Peyer's patch (tissue), 4 donors: ENCODE measurements around the gene ARHGAP26. TPM values are rescaled to one million over a fixed set of nuclear protein-coding genes. Genes with fewer than 3 reads are reported as not detected.
A peak's percentile ranks its signal among the peaks of the same experiment; 100 is the strongest.

Source experiments
- DNase-seq, 3 donors: peaks; one replicate each; pipeline ENCODE4 v3.0.0-alpha.2; 2017 to 2019
- H3K27ac ChIP-seq, 4 donors: fragments of 200-600 bp; sonication (generic); one replicate each; pipeline ENCODE4 v1.5.1; 2016 to 2019
- H3K27me3 ChIP-seq, 2 donors: fragments of 200-600 bp; sonication (generic); one replicate each; pipeline ENCODE4 v1.5.1; 2019
- H3K36me3 ChIP-seq, 3 donors: fragments of 200-600 bp; sonication (generic); one replicate each; pipeline ENCODE4 v1.5.1; 2016 to 2019
- H3K4me1 ChIP-seq, 4 donors: fragments of 200-600 bp; sonication (generic); one replicate each; pipeline ENCODE4 v1.5.1; 2016 to 2019
- H3K4me3 ChIP-seq, 4 donors: fragments of 200-600 bp; sonication (generic); 1 replicate in 3 of 4; 2 replicates in 1 of 4; pipeline ENCODE4 v1.5.1; 2016 to 2019; ENCODE audit warnings: mild to moderate bottlenecking in 1 of 4
- H3K9me3 ChIP-seq, 4 donors: fragments of 200-600 bp; sonication (generic); one replicate each; pipeline ENCODE4 v1.5.1; 2016 to 2019; ENCODE audit warnings: mild to moderate bottlenecking in 1 of 4
- POLR2A ChIP-seq, 2 donors: fragments of 450-650 bp; IDR thresholded peaks; one replicate each; pipeline ENCODE4 v1.5.1; 2017; ENCODE audit warnings: antibody characterized with exemption in 2 of 2, mild to moderate bottlenecking in 2 of 2, moderate library complexity in 2 of 2
- total RNA-seq, 4 donors: library from RNA; depleted of rRNA; stranded (reverse); fragments of >200 nt; gene quantifications; one replicate each; pipeline ENCODE4 v1.1.0, GENCODE V29; 2016
- TF ChIP-seq, protein P1 (sequence below), 6 experiments: fragments of 450-650 bp in 4 of 6; fragments of 200-600 bp in 2 of 6; sonication (generic) in 1 of 6; IDR thresholded peaks; one replicate each; pipeline ENCODE4 v1.5.1; 2017 to 2019; ENCODE audit warnings: antibody characterized with exemption in 6 of 6, mild to moderate bottlenecking in 3 of 6, moderate library complexity in 1 of 6

The ARHGAP26 gene
- total RNA-seq, 4 donors from 2014 or later: 60.1 to 180 (median 126) TPM

DNA sequence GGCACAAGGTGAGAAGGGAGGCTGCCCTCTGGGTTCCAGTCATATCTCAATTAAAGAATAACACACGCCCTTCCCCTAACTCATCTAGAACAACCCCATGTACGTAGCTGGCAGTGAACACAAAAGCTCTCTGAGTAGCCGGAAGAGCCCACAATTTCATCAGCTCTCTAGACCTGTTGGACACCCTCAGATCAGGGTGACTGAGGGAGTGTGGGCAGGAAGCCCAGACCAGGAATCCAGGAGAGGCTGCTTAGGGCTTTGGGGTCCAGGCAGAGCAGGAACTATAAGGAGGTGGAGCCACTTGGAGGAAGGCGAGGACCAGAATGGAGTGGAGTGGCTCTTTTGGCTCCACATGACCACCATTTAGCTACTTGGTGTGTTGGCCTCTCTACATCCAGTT lies 395.9 kb downstream of the ARHGAP26 start:
- peak overlapping the region in 1 of 4 donors; percentile 62 for H3K27ac ChIP-seq

DNA sequence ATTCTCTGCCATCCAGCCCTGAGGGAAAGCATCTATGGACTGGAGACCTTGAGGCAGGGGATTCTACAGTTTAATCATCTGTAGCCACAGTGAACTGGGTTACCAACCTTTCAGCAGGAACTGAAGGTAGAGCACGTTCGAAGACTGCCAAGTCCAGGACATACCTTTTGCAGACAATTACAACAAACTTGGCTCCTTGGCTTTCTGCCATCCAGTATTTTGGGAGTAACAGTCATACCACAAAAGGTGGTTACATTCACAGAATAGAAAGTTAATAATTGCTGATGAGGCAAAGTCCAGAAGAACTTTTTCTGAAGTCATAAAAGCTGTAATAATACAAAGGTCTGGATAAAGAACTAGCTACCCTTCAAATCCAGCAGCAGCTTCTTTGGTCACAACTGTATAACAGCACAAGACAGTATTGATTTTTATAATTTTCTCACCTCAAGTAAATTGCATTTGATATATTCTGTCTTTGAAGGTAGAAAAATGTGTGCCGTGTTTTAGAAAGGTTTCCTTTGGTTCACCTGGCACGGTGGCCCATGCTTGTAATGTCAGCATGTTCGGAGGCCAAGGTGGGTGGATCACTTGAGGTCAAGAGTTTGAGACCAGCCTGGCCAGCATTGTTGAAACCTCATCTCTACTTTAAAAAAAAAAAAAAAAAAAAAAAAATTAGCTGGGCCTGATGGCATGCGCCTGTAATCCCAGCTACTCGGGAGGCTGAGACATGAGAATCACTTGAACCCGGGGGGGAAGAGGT lies 396.7 kb downstream of the ARHGAP26 start:
- peak in 1 of 3 donors; percentile 53 for DNase-seq
- Histone ChIP-seq H3K27ac (peak overlapping the region in 1 of 4 donors; percentile 62), H3K4me1 (peaks cover 0 to 17% (median 0%) of the 10 kb centered on the region in 4 donors), H3K27me3 (no peaks in the 10 kb centered on the region), H3K4me3 (no peak overlapping the region), H3K9me3 (no peaks in the 10 kb centered on the region), H3K36me3 (no peaks in the 10 kb centered on the region)
- TF ChIP-seq, protein P1, sequence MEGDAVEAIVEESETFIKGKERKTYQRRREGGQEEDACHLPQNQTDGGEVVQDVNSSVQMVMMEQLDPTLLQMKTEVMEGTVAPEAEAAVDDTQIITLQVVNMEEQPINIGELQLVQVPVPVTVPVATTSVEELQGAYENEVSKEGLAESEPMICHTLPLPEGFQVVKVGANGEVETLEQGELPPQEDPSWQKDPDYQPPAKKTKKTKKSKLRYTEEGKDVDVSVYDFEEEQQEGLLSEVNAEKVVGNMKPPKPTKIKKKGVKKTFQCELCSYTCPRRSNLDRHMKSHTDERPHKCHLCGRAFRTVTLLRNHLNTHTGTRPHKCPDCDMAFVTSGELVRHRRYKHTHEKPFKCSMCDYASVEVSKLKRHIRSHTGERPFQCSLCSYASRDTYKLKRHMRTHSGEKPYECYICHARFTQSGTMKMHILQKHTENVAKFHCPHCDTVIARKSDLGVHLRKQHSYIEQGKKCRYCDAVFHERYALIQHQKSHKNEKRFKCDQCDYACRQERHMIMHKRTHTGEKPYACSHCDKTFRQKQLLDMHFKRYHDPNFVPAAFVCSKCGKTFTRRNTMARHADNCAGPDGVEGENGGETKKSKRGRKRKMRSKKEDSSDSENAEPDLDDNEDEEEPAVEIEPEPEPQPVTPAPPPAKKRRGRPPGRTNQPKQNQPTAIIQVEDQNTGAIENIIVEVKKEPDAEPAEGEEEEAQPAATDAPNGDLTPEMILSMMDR (IDR thresholded peaks at IDR 0.05): no peak
- TF ChIP-seq POLR2A (IDR thresholded peaks at IDR 0.05): no peak

More for the DNA sequence above, 395.9 kb downstream of the ARHGAP26 start:
- Histone ChIP-seq H3K9me3 (no peaks in the 10 kb centered on the region), H3K27me3 (no peaks in the 10 kb centered on the region), H3K4me3 (no peak overlapping the region), H3K36me3 (no peaks in the 10 kb centered on the region), H3K4me1 (peaks cover 0 to 17% (median 0%) of the 10 kb centered on the region in 4 donors)
- TF ChIP-seq POLR2A (IDR thresholded peaks at IDR 0.05): no peak
- TF ChIP-seq, protein P1 (IDR thresholded peaks at IDR 0.05): no peak
- DNase-seq: no peak

DNA sequence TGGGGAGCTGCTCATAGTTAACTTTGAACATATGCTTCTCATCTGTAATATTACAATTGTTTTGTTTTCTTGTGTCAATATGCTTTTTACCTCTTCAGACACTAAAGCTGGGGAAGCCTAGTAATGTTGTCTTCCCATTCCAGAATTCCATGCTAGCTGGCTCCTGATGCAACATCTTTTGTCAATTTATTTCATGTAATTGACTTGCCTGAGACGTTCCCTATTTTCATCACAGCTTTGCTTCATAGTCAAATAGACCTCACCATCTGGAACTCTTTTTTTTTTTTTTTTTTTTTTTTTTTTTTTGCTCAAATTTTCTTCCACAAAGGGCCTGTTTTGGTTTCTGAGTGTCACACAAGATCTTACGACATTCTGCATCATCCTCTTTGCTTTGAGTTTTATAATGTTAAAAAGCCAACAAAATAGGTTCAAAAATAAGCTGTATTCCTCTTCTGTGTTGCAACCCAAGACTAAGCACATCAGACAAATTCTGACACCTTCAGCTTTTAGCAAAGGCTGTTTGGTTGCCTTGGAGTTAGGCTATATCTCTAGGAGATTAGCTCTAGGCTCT lies 398.1 kb downstream of the ARHGAP26 start:
- H3K4me3 ChIP-seq: no peak overlapping the region
- peaks cover 0 to 17% (median 0%) of the 10 kb centered on the region in 4 donors for H3K4me1 ChIP-seq
- H3K27me3 ChIP-seq: no peaks in the 10 kb centered on the region
- no peaks in the 10 kb centered on the region for H3K36me3 ChIP-seq
- no peak overlapping the region for H3K27ac ChIP-seq
- TF ChIP-seq POLR2A (IDR thresholded peaks at IDR 0.05): no peak
- TF ChIP-seq, protein P1 (IDR thresholded peaks at IDR 0.05): no peak
- H3K9me3 ChIP-seq: no peaks in the 10 kb centered on the region
- no peak for DNase-seq

DNA sequence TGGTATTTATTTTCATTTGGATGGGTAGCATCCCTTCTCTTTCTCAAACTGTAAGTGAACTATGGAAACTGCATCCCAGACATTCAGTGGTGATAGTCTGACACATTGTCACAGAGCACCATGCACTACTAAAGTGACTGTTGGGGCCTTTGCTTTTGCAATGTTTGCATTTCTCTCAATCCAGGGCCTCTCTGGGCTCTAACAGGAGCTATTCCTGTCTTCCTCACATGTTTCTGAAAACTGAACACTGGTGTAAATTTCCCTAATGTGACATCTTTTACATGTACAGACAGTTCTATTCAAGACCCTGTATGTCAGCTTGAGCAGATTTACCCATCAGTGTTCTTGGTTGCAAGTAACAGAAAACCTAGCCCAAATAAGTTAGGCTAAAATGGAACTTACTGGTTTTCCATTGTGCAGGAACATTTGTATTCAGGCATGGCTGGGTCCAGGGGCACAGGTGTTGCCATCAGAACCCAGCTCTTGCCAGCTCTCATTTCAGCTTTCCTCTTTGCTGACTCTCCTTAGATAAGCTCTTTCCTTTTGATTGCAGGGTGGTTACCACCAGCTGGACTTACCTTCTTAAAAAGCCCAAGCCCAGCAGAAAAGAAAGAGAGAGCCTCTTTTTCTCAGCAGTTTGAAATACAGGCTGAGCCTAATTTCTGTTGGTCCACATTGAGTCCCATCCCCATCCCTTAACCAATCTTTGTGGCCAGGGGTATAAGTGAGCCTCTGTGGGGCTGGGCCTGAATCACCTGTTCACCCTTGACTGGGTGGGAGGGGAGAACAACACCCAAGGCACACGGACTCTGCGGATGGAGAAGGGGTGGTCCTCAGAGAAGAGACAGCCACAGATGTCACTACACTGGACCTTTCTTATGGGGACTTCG lies 399.0 kb downstream of the ARHGAP26 start:
- H3K27ac ChIP-seq: no peak overlapping the region
- no peak for DNase-seq
- H3K9me3 ChIP-seq: no peaks in the 10 kb centered on the region
- no peaks in the 10 kb centered on the region for H3K36me3 ChIP-seq
- H3K4me1 ChIP-seq: peaks cover 0 to 17% (median 0%) of the 10 kb centered on the region in 4 donors
- H3K4me3 ChIP-seq: no peak overlapping the region
- no peaks in the 10 kb centered on the region for H3K27me3 ChIP-seq
- TF ChIP-seq, protein P1 (IDR thresholded peaks at IDR 0.05): no peak
- no peak for TF ChIP-seq POLR2A (IDR thresholded peaks at IDR 0.05)

DNA sequence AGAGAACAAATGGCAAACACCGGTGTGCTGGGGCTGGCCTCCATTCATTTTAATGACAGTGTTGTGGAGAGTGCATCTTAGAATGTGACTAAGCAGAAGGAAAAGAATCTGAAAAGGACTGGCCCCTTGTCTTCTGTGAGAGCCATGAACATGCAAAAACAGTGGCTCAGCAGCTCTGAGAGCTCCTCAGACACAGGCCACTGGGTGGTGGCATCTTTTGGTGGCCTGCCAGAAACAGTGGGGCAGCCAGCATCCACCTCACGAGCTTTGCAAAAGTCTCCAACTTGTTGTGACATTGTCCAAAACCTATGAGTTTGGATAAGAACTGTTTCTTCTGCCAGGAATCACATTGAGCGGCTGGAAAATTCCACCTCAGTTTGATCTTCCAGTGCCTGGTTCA lies 399.9 kb downstream of the ARHGAP26 start:
- H3K27me3 ChIP-seq: no peaks in the 10 kb centered on the region
- no peak overlapping the region for H3K27ac ChIP-seq
- TF ChIP-seq, protein P1 (IDR thresholded peaks at IDR 0.05): no peak
- TF ChIP-seq POLR2A (IDR thresholded peaks at IDR 0.05): no peak
- peaks cover 0 to 17% (median 0%) of the 10 kb centered on the region in 4 donors for H3K4me1 ChIP-seq
- no peak for DNase-seq
- H3K9me3 ChIP-seq: no peaks in the 10 kb centered on the region
- H3K4me3 ChIP-seq: no peak overlapping the region
- no peaks in the 10 kb centered on the region for H3K36me3 ChIP-seq
